Measurements from ENCODE around the gene LRRC8C.

LRRC8C gene

DNA sequence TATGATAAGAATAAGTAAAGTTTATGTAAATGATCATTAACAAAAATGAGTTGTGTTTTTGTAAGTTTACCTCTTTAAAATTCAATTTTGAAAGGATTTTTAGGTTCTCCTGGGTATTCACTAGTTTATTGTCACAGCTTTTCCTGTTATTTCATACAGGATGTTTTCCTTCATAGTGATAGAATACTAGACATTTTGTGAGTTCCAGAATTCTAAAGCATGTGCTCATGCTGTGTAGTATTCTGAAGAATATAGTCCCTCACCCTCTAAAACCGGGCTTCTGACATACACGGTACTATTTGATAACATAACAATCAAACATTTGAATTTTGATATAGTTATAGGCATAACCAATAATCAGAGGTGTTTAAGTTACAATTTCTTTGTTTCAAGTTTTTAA, 10.7 kb downstream of the LRRC8C start:
- Histone ChIP-seq H3K4me3 (ENCODE audit: low read length in 2 of 2) (no peak overlapping the region), H3K4me1 (ENCODE audit: control insufficient read depth in 2 of 2, insufficient read depth in 1 of 2, low read depth in 1 of 2, low read length in 2 of 2) (no peaks in the 10 kb centered on the region), H4K91ac (ENCODE audit: low read depth, low read length, poor library complexity) (no peak overlapping the region), H3K4ac (ENCODE audit: low read length) (no peak overlapping the region), H2BK5ac (ENCODE audit: low read length) (no peak overlapping the region), H3K27me3 (ENCODE audit: control insufficient read depth in 3 of 3, insufficient read depth in 3 of 3, low read depth in 1 of 3, low read length in 3 of 3) (no peaks in the 10 kb centered on the region), H3K9me3 (replicated peaks in 1 of 2; ENCODE audit: control insufficient read depth in 2 of 2, insufficient read depth in 1 of 2, low read depth in 1 of 2, low read length in 2 of 2) (peaks cover 0 to 4% of the 10 kb centered on the region in 2 donors), H3K18ac (ENCODE audit: low read length) (no peak overlapping the region), H3K36me3 (replicated peaks in 1 of 2; ENCODE audit: control insufficient read depth in 2 of 2, insufficient read depth in 2 of 2, low read length in 2 of 2) (no peaks in the 10 kb centered on the region), H3K27ac (replicated peaks; ENCODE audit: low read length) (no peak overlapping the region), H4K8ac (ENCODE audit: low read depth, low read length) (no peak overlapping the region), H3K23ac (ENCODE audit: low read depth, low read length, poor library complexity) (no peak overlapping the region), H3K9ac (ENCODE audit: low read depth, low read length, poor library complexity) (no peak overlapping the region), H2BK12ac (ENCODE audit: low read length) (no peak overlapping the region), H3K79me1 (ENCODE audit: low read depth, low read length) (peaks cover 3% of the 10 kb centered on the region), H2BK120ac (ENCODE audit: low read depth, low read length) (no peak overlapping the region), H2AK5ac (ENCODE audit: low read depth, low read length) (no peak overlapping the region), H2AFZ (ENCODE audit: low read length) (no peak overlapping the region), H3K14ac (ENCODE audit: low read length) (no peak overlapping the region), H2BK15ac (ENCODE audit: low read length) (no peak overlapping the region), H3K4me2 (ENCODE audit: insufficient read depth, low read length, poor library complexity, severe bottlenecking) (no peak overlapping the region)
- no peak for DNase-seq (ENCODE audit: low spot score)
- no CpG with 5 or more reads among the region's 2 CpGs for WGBS, 2 donors (ENCODE audit: extremely low coverage in 2 of 2, insufficient read length in 2 of 2, insufficient replicate concordance in 1 of 2)

GRCh38 chr1:89644119-89644814, 11.3 kb downstream of the LRRC8C start:
- Histone ChIP-seq H4K91ac (ENCODE audit: low read depth, low read length, poor library complexity) (no peak overlapping the region), H3K4me2 (ENCODE audit: insufficient read depth, low read length, poor library complexity, severe bottlenecking) (no peak overlapping the region), H2AK5ac (ENCODE audit: low read depth, low read length) (no peak overlapping the region), H2BK5ac (ENCODE audit: low read length) (no peak overlapping the region), H3K4me1 (ENCODE audit: control insufficient read depth in 2 of 2, insufficient read depth in 1 of 2, low read depth in 1 of 2, low read length in 2 of 2) (no peaks in the 10 kb centered on the region), H3K14ac (ENCODE audit: low read length) (no peak overlapping the region), H4K8ac (ENCODE audit: low read depth, low read length) (no peak overlapping the region), H3K36me3 (replicated peaks in 1 of 2; ENCODE audit: control insufficient read depth in 2 of 2, insufficient read depth in 2 of 2, low read length in 2 of 2) (no peaks in the 10 kb centered on the region), H3K9ac (ENCODE audit: low read depth, low read length, poor library complexity) (no peak overlapping the region), H3K79me1 (ENCODE audit: low read depth, low read length) (peaks cover 3% of the 10 kb centered on the region), H3K9me3 (replicated peaks in 1 of 2; ENCODE audit: control insufficient read depth in 2 of 2, insufficient read depth in 1 of 2, low read depth in 1 of 2, low read length in 2 of 2) (peaks cover 0 to 4% of the 10 kb centered on the region in 2 donors), H3K4me3 (ENCODE audit: low read length in 2 of 2) (no peak overlapping the region), H2BK15ac (ENCODE audit: low read length) (no peak overlapping the region), H3K23ac (ENCODE audit: low read depth, low read length, poor library complexity) (no peak overlapping the region), H2BK120ac (ENCODE audit: low read depth, low read length) (no peak overlapping the region), H2AFZ (ENCODE audit: low read length) (no peak overlapping the region), H3K27me3 (ENCODE audit: control insufficient read depth in 3 of 3, insufficient read depth in 3 of 3, low read depth in 1 of 3, low read length in 3 of 3) (no peaks in the 10 kb centered on the region), H3K18ac (ENCODE audit: low read length) (no peak overlapping the region), H2BK12ac (ENCODE audit: low read length) (no peak overlapping the region), H3K27ac (replicated peaks; ENCODE audit: low read length) (no peak overlapping the region), H3K4ac (ENCODE audit: low read length) (no peak overlapping the region)
- WGBS, 2 donors (ENCODE audit: extremely low coverage in 2 of 2, insufficient read length in 2 of 2, insufficient replicate concordance in 1 of 2), result no CpG with 5 or more reads among the region's 9 CpGs
- no peak for DNase-seq (ENCODE audit: low spot score)

DNA sequence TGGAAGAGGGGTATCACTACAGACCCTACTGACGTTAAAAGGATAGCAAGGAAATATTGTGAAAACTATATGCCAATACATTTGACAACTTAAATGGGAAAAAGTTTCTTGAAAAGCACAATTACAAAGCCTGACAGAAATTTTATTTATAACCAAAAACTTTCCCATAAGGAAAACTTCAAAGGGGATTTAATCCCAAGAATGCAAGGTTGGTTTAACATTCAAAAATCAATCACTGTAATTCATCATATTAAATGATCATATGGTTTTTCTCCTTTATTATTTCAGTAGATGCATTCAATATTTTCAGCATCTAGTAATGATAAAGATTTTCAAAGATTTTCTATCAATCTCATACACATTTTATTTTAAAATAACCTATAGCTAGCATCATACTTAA, 13.3 kb downstream of the LRRC8C start:
- Histone ChIP-seq H4K91ac (ENCODE audit: low read depth, low read length, poor library complexity) (no peak overlapping the region), H2BK5ac (ENCODE audit: low read length) (no peak overlapping the region), H2AK5ac (ENCODE audit: low read depth, low read length) (no peak overlapping the region), H3K4me3 (ENCODE audit: low read length in 2 of 2) (no peak overlapping the region), H3K23ac (ENCODE audit: low read depth, low read length, poor library complexity) (no peak overlapping the region), H3K9me3 (replicated peaks in 1 of 2; ENCODE audit: control insufficient read depth in 2 of 2, insufficient read depth in 1 of 2, low read depth in 1 of 2, low read length in 2 of 2) (peaks cover 0 to 4% of the 10 kb centered on the region in 2 donors), H3K79me1 (ENCODE audit: low read depth, low read length) (peaks cover 3% of the 10 kb centered on the region), H2BK12ac (ENCODE audit: low read length) (no peak overlapping the region), H3K14ac (ENCODE audit: low read length) (no peak overlapping the region), H4K8ac (ENCODE audit: low read depth, low read length) (no peak overlapping the region), H3K36me3 (replicated peaks in 1 of 2; ENCODE audit: control insufficient read depth in 2 of 2, insufficient read depth in 2 of 2, low read length in 2 of 2) (no peaks in the 10 kb centered on the region), H3K4me2 (ENCODE audit: insufficient read depth, low read length, poor library complexity, severe bottlenecking) (no peak overlapping the region), H2BK15ac (ENCODE audit: low read length) (no peak overlapping the region), H3K27ac (replicated peaks; ENCODE audit: low read length) (no peak overlapping the region), H3K4ac (ENCODE audit: low read length) (no peak overlapping the region), H2BK120ac (ENCODE audit: low read depth, low read length) (no peak overlapping the region), H3K27me3 (ENCODE audit: control insufficient read depth in 3 of 3, insufficient read depth in 3 of 3, low read depth in 1 of 3, low read length in 3 of 3) (no peaks in the 10 kb centered on the region), H2AFZ (ENCODE audit: low read length) (no peak overlapping the region), H3K4me1 (ENCODE audit: control insufficient read depth in 2 of 2, insufficient read depth in 1 of 2, low read depth in 1 of 2, low read length in 2 of 2) (no peaks in the 10 kb centered on the region), H3K18ac (ENCODE audit: low read length) (no peak overlapping the region), H3K9ac (ENCODE audit: low read depth, low read length, poor library complexity) (no peak overlapping the region)
- DNase-seq (ENCODE audit: low spot score), result no peak
- WGBS, 2 donors (ENCODE audit: extremely low coverage in 2 of 2, insufficient read length in 2 of 2, insufficient replicate concordance in 1 of 2), result no CpG with 5 or more reads among the region's 1 CpG

DNA sequence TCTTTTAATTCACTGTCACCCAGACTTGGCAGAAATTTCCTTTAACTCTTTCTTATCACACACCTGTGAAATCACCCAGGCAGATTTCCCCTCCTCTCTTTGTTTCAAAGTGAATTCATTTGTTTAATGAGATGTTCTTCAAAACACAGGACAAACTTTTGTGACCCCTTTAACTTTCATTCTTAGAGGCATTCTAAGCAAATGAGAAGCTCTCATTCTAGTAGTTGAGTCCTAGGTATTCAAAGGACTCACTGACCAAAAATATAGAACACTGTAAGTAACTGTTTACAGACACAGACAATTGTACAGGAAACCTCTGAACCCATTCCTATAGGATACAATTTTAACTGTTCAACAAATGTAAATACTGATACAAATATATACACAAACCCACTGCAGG, 16.9 kb downstream of the LRRC8C start:
- H3K79me1 ChIP-seq (ENCODE audit: low read depth, low read length), result no peaks in the 10 kb centered on the region
- no peak overlapping the region for H2BK120ac ChIP-seq (ENCODE audit: low read depth, low read length)
- H4K8ac ChIP-seq (ENCODE audit: low read depth, low read length), result no peak overlapping the region
- H2AFZ ChIP-seq (ENCODE audit: low read length), result no peak overlapping the region
- no peak overlapping the region for H4K91ac ChIP-seq (ENCODE audit: low read depth, low read length, poor library complexity)
- no peak overlapping the region for H3K27ac ChIP-seq (replicated peaks; ENCODE audit: low read length)
- H3K14ac ChIP-seq (ENCODE audit: low read length), result no peak overlapping the region
- peaks cover 0 to 4% of the 10 kb centered on the region in 2 donors for H3K9me3 ChIP-seq (replicated peaks in 1 of 2; ENCODE audit: control insufficient read depth in 2 of 2, insufficient read depth in 1 of 2, low read depth in 1 of 2, low read length in 2 of 2)
- no peak overlapping the region for H2BK15ac ChIP-seq (ENCODE audit: low read length)
- DNase-seq (ENCODE audit: low spot score), result no peak
- H3K4me3 ChIP-seq (ENCODE audit: low read length in 2 of 2), result no peak overlapping the region
- no peak overlapping the region for H2BK5ac ChIP-seq (ENCODE audit: low read length)
- H3K9ac ChIP-seq (ENCODE audit: low read depth, low read length, poor library complexity), result no peak overlapping the region
- peaks cover 0 to 2% of the 10 kb centered on the region in 2 donors for H3K4me1 ChIP-seq (ENCODE audit: control insufficient read depth in 2 of 2, insufficient read depth in 1 of 2, low read depth in 1 of 2, low read length in 2 of 2)
- no peak overlapping the region for H3K4ac ChIP-seq (ENCODE audit: low read length)
- H3K4me2 ChIP-seq (ENCODE audit: insufficient read depth, low read length, poor library complexity, severe bottlenecking), result no peak overlapping the region
- no peaks in the 10 kb centered on the region for H3K36me3 ChIP-seq (replicated peaks in 1 of 2; ENCODE audit: control insufficient read depth in 2 of 2, insufficient read depth in 2 of 2, low read length in 2 of 2)
- H3K23ac ChIP-seq (ENCODE audit: low read depth, low read length, poor library complexity), result no peak overlapping the region
- H3K18ac ChIP-seq (ENCODE audit: low read length), result no peak overlapping the region
- no peaks in the 10 kb centered on the region for H3K27me3 ChIP-seq (ENCODE audit: control insufficient read depth in 3 of 3, insufficient read depth in 3 of 3, low read depth in 1 of 3, low read length in 3 of 3)
- no peak overlapping the region for H2AK5ac ChIP-seq (ENCODE audit: low read depth, low read length)
- H2BK12ac ChIP-seq (ENCODE audit: low read length), result no peak overlapping the region

Data from neuronal stem cell (in vitro differentiated cells).